Measurements from ENCODE around the gene PROM2.
"Not testable (repeated sequence)": the region's sequence is repeated elsewhere in the genome, so short reads cannot be mapped to it uniquely, and the experiment has no call there.

Gene PROM2

GRCh38 chr2:95268211-95269035 is 5.8 kb upstream of the PROM2 start:
- DNase-seq (ENCODE audit: low spot score) = no peak

GRCh38 chr2:95269036-95269680 is 5.1 kb upstream of the PROM2 start:
- no peak for DNase-seq (ENCODE audit: low spot score)

GRCh38 chr2:95269745-95270144 is 4.5 kb upstream of the PROM2 start:
- DNase-seq (ENCODE audit: low spot score) = not testable (repeated sequence)

GRCh38 chr2:95270541-95271081 is 3.6 kb upstream of the PROM2 start:
- no peak for DNase-seq (ENCODE audit: low spot score)

- DNase-seq (ENCODE audit: low spot score) = no peak
Measured at GRCh38 chr2:95271381-95271971, 2.8 kb upstream of the PROM2 start.

- no peak for DNase-seq (ENCODE audit: low spot score)
Measured at GRCh38 chr2:95272299-95272751, 1.9 kb upstream of the PROM2 start.

- no peak for DNase-seq (ENCODE audit: low spot score)
Measured at GRCh38 chr2:95272781-95273180, 1.5 kb upstream of the PROM2 start.

- no peak for DNase-seq (ENCODE audit: low spot score)
Measured at GRCh38 chr2:95273566-95274290, 521 bp upstream of the PROM2 start.

GRCh38 chr2:95275151-95275515 is 884 bp downstream of the PROM2 start:
- no peak for DNase-seq (ENCODE audit: low spot score)

- DNase-seq (ENCODE audit: low spot score) = no peak
Measured at GRCh38 chr2:95275601-95276243, 1.5 kb downstream of the PROM2 start.

- DNase-seq (ENCODE audit: low spot score) = no peak
Measured at GRCh38 chr2:95276244-95276887, 2.1 kb downstream of the PROM2 start.

GRCh38 chr2:95276888-95277245 is 2.6 kb downstream of the PROM2 start:
- DNase-seq (ENCODE audit: low spot score) = no peak

GRCh38 chr2:95277246-95277906 is 3.1 kb downstream of the PROM2 start:
- DNase-seq (ENCODE audit: low spot score) = no peak

GRCh38 chr2:95278051-95278471 is 3.8 kb downstream of the PROM2 start:
- DNase-seq (ENCODE audit: low spot score) = no peak

GRCh38 chr2:95278637-95279225 is 4.5 kb downstream of the PROM2 start:
- no peak for DNase-seq (ENCODE audit: low spot score)

GRCh38 chr2:95279435-95280035 is 5.3 kb downstream of the PROM2 start:
- DNase-seq (ENCODE audit: low spot score) = no peak

GRCh38 chr2:95281071-95281470 is 6.8 kb downstream of the PROM2 start:
- DNase-seq (ENCODE audit: low spot score) = no peak

- no peak for DNase-seq (ENCODE audit: low spot score)
Measured at GRCh38 chr2:95281786-95282185, 7.5 kb downstream of the PROM2 start.

- no peak for DNase-seq (ENCODE audit: low spot score)
Measured at GRCh38 chr2:95282458-95282857, 8.2 kb downstream of the PROM2 start.

GRCh38 chr2:95283562-95283961 is 9.3 kb downstream of the PROM2 start:
- DNase-seq (ENCODE audit: low spot score) = no peak
